RWPE1 (cell line): Measurements from ENCODE around the gene PCBP4.

ENCODE experiments used
- CTCF ChIA-PET: fragments of 350-600 bp; sonication (Branson Sonifier 250); formaldehyde crosslinking; extraction: SDS; loops from one replicate; lab custom pipeline; 2021; lab: Yijun Ruan, JAX
- POLR2A ChIA-PET: fragments of 400-600 bp; formaldehyde crosslinking; extraction: SDS; loops from one replicate; lab custom pipeline; 2020; ENCODE audit warnings: antibody characterized with exemption; ENCODE audit not compliant: low non-redundant PET; lab: Yijun Ruan, JAX
- DNase-seq: peaks from one replicate; pipeline ENCODE4 v3.0.0; 2012; ENCODE audit warnings: low spot score
- H3K27ac ChIP-seq: fragments of 450-650 bp; 2 replicates; pipeline ENCODE4 v1.5.1; 2017
- TF ChIP-seq, protein P1 (sequence below): fragments of 450-650 bp; conservative IDR thresholded peaks from 2 replicates; pipeline ENCODE4 v1.5.1; 2017; ENCODE audit warnings: low read depth, mild to moderate bottlenecking

PCBP4 gene

DNA sequence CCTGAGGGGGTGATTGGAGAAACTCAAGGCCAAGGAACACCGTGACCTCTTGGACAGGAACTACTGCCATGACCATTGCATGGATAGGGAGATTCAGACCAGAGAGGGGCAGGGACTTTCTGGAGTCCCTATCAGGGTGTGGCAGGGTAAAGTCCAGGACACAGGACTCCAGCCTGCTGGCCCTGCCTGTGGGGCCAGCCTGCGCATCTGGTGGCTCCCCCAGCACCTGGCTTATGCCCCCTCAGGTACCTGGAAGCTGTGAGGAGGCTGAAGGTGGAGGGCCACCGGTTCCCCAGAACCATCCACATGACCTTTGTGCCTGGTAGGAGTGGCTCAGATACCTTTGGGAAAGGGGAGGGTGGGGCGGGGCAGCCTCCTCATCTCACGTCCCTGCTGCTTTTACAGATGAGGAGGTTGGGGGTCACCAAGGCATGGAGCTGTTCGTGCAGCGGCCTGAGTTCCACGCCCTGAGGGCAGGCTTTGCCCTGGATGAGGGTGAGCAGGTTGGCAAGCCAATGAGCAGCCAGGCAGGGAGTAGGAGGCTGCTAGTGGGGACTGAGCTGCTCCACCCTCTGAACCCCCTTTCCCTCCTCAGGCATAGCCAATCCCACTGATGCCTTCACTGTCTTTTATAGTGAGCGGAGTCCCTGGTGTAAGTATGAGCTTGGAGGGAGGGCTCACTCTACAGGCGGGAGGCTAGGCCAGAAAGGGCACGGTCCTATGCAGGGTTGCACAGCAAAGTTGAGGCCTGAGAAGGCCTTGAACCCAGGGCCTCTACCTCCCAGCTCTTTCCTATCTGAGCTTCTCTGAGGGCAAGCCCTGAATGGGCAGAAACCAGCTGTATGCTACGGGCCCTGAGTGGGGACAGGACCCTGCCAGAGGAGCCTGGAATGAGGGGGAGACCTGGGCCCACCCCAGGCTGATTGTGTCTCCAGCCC lies 19.0 kb upstream of the PCBP4 start:
- peak overlapping the region; percentile 98 for H3K27ac ChIP-seq
- CTCF ChIA-PET = no interaction called here
- no peak for DNase-seq
- TF ChIP-seq, protein P1, sequence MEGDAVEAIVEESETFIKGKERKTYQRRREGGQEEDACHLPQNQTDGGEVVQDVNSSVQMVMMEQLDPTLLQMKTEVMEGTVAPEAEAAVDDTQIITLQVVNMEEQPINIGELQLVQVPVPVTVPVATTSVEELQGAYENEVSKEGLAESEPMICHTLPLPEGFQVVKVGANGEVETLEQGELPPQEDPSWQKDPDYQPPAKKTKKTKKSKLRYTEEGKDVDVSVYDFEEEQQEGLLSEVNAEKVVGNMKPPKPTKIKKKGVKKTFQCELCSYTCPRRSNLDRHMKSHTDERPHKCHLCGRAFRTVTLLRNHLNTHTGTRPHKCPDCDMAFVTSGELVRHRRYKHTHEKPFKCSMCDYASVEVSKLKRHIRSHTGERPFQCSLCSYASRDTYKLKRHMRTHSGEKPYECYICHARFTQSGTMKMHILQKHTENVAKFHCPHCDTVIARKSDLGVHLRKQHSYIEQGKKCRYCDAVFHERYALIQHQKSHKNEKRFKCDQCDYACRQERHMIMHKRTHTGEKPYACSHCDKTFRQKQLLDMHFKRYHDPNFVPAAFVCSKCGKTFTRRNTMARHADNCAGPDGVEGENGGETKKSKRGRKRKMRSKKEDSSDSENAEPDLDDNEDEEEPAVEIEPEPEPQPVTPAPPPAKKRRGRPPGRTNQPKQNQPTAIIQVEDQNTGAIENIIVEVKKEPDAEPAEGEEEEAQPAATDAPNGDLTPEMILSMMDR = no peak
- POLR2A ChIA-PET = interaction anchor here (0.8 kb wide), 1 partner anchor 10 kb away, joined by 3 read pairs; no protein-coding TSS in a partner anchor

DNA sequence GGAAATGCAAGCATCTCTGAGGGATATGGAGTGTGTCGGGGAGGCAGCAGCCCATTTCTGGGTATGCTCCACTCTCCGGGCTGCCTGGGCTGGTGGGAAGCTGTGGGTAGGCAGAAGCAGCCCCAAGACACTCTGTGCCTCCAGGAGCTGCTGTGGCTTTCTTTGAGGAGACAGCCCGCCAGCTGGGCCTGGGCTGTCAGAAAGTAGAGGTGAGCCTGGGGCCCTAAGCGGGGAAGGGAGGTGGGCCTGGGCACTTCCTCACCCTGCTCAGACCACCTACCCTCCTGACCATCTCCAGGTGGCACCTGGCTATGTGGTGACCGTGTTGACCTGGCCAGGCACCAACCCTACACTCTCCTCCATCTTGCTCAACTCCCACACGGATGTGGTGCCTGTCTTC lies 17.8 kb upstream of the PCBP4 start:
- POLR2A ChIA-PET = no interaction called here
- H3K27ac ChIP-seq = peak overlapping the region; percentile 98
- TF ChIP-seq, protein P1 = no peak
- DNase-seq = no peak
- CTCF ChIA-PET = interaction anchor here (0.6 kb wide), 1 partner anchor 16 kb away, joined by 5 read pairs; no protein-coding TSS in a partner anchor

DNA sequence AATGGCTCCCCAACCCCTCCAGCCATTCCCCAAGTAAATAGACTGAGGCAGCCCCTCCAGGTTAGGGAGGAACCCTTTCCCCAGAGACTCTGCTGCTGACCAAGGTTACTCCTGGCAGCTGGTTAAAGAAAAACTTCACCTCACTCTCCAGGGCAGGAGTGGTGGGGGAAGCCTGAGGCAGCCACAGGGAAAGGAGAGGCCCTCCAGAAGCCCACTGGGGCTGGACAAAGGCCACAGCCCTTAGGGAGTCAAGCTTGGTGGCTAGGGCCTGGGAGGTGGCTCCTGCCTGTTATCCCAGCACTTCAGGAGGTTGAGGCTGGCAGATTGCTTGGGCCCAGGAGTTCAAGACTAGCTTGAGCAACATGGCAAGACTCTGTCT lies 17.0 kb upstream of the PCBP4 start:
- H3K27ac ChIP-seq = peak overlapping the region; percentile 98
- ChIA-PET CTCF (no interaction called here), POLR2A (no interaction called here)
- no peak for DNase-seq
- TF ChIP-seq, protein P1 = no peak

DNA sequence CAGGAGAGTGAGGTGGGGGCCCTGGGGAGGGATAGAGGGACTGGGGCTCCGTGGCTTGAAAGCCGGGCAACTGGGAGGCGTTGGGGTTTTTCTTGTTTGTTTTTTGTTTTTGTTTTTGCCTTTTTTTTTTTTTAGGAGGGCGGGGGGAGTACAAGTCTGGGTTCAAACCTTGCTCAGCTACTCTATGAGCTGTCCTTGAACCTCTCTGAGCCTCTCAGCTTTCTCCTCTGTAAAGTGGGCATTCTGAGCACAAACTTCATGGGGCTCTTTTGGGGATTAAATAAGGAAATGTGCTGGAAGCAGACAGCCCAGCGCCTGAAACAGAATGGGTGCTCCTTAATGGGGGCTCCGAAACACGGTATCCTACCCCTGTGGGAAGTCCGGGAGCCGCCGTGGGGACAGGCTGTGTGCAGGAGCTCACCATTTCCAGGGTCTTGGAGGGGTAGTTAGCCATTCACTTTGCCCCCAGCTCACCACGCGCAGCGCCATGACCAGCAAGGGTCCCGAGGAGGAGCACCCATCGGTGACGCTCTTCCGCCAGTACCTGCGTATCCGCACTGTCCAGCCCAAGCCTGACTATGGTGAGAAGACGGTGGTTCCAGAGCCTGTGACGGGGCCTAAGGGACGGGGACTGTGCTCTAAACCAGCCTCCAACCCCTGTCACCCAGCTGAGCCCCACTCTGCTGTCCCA lies 16.5 kb upstream of the PCBP4 start:
- peak overlapping the region; percentile 98 for H3K27ac ChIP-seq
- no peak for DNase-seq
- TF ChIP-seq, protein P1 = no peak
- CTCF ChIA-PET = no interaction called here
- POLR2A ChIA-PET = interaction anchor here (1.1 kb wide), 2 partner anchors 9 to 10 kb away, joined by 3 to 5 read pairs; partner anchors contain the start of gene ABHD14B

DNA sequence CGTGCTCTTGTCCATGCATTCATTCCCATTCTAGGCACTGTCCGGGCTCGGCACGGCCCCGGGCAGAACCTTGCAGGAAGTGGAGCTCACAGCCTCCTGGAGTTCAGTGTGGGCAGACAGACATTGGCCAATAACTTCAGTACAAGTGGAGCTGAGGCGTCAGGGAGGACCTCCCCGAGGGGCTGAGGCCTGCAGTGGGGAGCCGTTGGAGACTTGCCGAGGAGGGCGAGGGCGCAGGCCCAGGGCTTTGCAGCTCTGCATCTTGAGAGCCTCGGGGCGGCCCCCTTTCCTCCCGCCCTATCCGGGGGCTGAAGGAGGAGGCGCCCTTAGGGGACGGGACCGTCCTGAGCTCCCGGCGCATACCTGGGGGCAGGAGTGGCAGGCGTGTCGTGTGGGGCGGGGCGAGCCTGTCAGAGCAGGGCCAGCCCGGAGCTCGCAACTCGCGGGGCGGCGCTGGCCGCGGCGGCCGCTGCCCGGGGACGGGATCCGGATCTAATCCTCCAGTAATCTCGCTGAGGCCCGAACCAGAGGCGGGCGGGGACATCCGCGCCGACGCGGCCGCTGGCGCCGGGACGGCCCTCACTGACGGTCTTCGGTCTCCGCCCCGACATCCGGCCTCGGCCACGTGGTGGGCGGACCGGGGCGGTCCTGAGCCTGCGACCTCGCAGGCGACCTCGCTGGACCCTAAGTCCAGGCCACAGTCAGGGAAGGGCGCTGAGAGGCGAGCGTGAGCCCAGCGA lies 15.8 kb upstream of the PCBP4 start, which contains the start of gene ACY1:
ACY1 (plus strand) TSS at position 698 of the 740 bp plus-strand sequence. CDS start 530 bp downstream, outside the sequence.
- ChIA-PET POLR2A (interaction anchor here (0.7 to 1.1 kb wide), 3 partner anchors 9 to 467 kb away, joined by 3 to 5 read pairs (median 3); partner anchors contain the start of gene ABHD14B), CTCF (interaction anchor here (0.6 kb wide), 3 partner anchors 10 to 170 kb away, joined by 3 to 4 read pairs (median 3); partner anchors contain the start of gene ABHD14B)
- peak within 1 kb of the TSS; percentile 98 for H3K27ac ChIP-seq
- peak; percentile 90 for DNase-seq
- TF ChIP-seq, protein P1 = no peak
